Mesodermal cell (in vitro differentiated cells): ENCODE data around the gene FBXW7.

Experiments
- H3K27ac ChIP-seq: 2 replicates; pipeline ENCODE4 v1.7.0; 2013; ENCODE audit warnings: mild to moderate bottlenecking, low read depth, low read length, moderate library complexity; ENCODE audit not compliant: severe bottlenecking
- H3K36me3 ChIP-seq: 2 replicates; pipeline ENCODE4 v1.7.1; 2013; ENCODE audit warnings: mild to moderate bottlenecking, low read length, moderate library complexity; ENCODE audit not compliant: control insufficient read depth, insufficient read depth
- H3K4me1 ChIP-seq: one replicate; pipeline ENCODE4 v1.7.1; 2013; ENCODE audit warnings: mild to moderate bottlenecking, low read length; ENCODE audit not compliant: insufficient read depth, control insufficient read depth, poor library complexity, severe bottlenecking
- H3K4me3 ChIP-seq: 2 replicates; pipeline ENCODE4 v1.7.0; 2013; ENCODE audit warnings: low read length, control low read depth, mild to moderate bottlenecking; ENCODE audit not compliant: insufficient read depth, poor library complexity, severe bottlenecking; ENCODE audit errors: extremely low read depth
- H3K9me3 ChIP-seq: 2 replicates; pipeline ENCODE4 v1.7.1; 2013; ENCODE audit warnings: mild to moderate bottlenecking, low read length, moderate library complexity; ENCODE audit not compliant: control insufficient read depth
- WGBS, 2 experiments: methylation state at CpG; one replicate each; pipeline ENCODE4 v1.1.5; 2013; ENCODE audit warnings: missing lambda C conversion rate in 2 of 2; ENCODE audit not compliant: insufficient coverage in 2 of 2; 5-methylcytosine and 5-hydroxymethylcytosine counted together

FBXW7 gene

DNA sequence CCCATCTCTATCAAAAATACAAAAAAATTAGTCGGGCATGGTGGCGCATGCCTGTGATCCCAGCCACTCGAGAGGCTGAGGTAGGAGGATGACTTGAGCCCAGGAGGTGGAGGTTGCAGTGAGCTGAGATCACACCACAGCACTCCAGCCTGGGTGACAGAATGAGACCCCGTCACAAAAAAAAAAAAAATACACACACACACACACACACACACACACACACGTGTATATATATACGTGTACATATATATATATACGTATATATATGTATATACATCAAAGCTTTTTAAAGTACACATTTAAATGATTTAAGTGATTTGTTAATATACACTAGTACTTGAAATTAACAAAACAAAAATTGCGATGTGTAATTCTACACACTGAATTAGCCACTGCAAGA lies 6.0 kb downstream of the FBXW7 start:
- WGBS, 2 experiments, result 100% methylated on average over 3 of the region's 8 CpGs; no CpG with 5 or more reads in 1 of the 2 experiments
- Histone ChIP-seq H3K4me3 (no peak overlapping the region), H3K27ac (no peak overlapping the region), H3K36me3 (peaks cover 3% of the 10 kb centered on the region), H3K4me1 (no peaks in the 10 kb centered on the region), H3K9me3 (no peaks in the 10 kb centered on the region)

DNA sequence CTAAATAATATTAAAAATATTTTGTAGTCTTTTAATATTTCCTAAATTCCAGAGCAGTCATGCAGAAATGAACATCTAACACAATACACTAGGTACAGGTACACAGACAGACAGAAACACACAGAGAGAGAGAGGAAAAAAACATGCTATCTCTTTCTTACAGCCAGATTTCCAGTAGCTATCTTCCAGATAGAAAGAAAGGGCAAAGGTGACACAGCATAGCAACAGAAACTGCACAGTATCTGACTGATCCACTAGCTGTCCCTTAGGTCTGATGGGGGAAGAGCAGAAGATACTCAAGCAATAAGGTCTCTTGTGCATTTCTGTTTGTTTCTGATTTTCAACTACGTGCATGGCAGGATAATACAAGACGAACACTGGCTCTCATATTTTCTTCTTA lies 7.8 kb downstream of the FBXW7 start:
- H3K9me3 ChIP-seq, result no peaks in the 10 kb centered on the region
- no peak overlapping the region for H3K4me3 ChIP-seq
- peaks cover 3% of the 10 kb centered on the region for H3K36me3 ChIP-seq
- WGBS, 2 experiments, result no CpG with 5 or more reads among the region's 2 CpGs
- no peak overlapping the region for H3K27ac ChIP-seq
- peaks cover 3% of the 10 kb centered on the region for H3K4me1 ChIP-seq

DNA sequence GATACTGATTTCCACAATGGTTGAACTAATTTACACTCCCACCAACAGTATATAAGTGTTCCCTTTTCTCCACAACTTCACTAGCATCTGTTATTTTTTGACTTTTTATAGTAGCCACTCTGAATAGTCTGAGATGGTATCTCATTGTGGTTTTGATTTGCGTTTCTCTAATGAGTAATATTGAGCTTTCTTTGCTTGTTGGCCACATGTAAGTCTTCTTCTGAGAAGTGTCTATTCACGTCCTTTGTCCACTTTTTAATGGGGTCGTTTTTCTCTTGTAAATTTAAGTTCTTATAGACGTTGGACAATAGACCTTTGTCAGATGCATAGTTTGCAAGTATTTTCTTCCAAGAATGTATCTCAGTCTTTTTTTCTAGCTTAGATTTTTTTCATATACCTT lies 10.0 kb downstream of the FBXW7 start:
- WGBS, 2 experiments, result 86 to 100% methylated on average over 1 to 3 of the region's 4 CpGs
- Histone ChIP-seq H3K9me3 (no peaks in the 10 kb centered on the region), H3K27ac (no peak overlapping the region), H3K4me1 (peaks cover 3% of the 10 kb centered on the region), H3K36me3 (peaks cover 4% of the 10 kb centered on the region), H3K4me3 (no peak overlapping the region)

DNA sequence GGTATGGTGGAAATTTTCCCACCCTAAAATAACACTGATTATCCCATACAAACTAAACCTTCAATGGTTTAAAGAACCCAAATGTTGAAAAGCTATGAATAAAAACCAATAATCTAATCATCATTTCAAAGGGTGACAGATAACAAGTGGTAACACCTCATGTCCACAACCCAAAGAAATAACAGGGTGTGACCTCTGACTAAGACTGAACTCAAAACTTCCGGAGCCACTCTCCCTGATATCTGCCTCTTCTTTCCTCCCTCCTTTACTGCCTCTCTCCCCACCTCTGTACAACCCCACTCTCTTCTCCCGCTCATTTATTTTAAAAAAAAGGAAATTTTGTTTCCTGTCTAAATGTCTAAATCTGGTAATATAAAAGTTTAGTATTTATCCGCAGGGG lies 11.5 kb downstream of the FBXW7 start:
- H3K9me3 ChIP-seq, result no peaks in the 10 kb centered on the region
- H3K36me3 ChIP-seq, result peaks cover 3% of the 10 kb centered on the region
- WGBS, 2 experiments, result 80% methylated on average over 1 of the region's 3 CpGs; no CpG with 5 or more reads in 1 of the 2 experiments
- peaks cover 3% of the 10 kb centered on the region for H3K4me1 ChIP-seq
- no peak overlapping the region for H3K4me3 ChIP-seq
- H3K27ac ChIP-seq, result no peak overlapping the region

DNA sequence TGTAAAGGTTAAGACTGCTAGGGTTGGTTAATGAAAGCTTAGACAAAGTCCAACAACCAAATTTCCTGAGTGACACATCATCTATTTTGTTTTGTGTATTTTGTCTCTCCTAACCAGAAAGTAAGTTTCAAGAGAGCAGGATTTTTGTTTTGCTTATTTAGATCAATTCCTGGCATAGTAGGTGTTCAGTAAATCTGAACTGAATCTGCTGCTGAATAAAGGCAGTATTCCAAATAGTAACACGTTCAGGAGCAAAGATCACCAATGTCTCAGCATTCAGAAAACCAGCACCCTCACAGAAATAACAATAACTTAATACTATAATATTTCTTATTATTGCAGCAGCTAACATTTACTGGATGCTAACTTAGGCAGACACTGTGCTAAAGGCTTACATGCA lies 12.2 kb downstream of the FBXW7 start:
- Histone ChIP-seq H3K27ac (no peak overlapping the region), H3K9me3 (no peaks in the 10 kb centered on the region), H3K4me3 (no peak overlapping the region), H3K36me3 (peaks cover 3% of the 10 kb centered on the region), H3K4me1 (peaks cover 3% of the 10 kb centered on the region)
- no CpG with 5 or more reads among the region's 1 CpG for WGBS, 2 experiments

DNA sequence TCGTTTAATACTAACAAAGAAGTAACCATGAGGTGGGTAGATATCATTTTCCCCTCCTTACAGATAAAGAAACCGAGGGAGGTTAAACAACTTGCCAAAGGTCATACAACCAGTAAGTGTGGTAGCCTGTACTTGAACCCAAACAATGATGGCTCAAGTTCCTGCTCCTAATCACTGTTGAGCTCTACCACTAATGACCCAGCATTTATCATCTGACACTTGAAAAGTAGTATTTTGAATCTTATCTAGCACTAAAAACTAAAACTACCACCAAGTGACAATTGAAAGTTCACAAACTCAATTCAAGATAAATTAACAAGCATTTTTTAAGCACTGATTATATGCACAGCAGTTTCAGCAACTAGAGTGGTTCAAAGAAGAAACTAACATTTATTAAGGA lies 13.1 kb downstream of the FBXW7 start:
- Histone ChIP-seq H3K4me3 (no peak overlapping the region), H3K27ac (no peak overlapping the region), H3K9me3 (no peaks in the 10 kb centered on the region), H3K4me1 (peaks cover 3% of the 10 kb centered on the region), H3K36me3 (peaks cover 3% of the 10 kb centered on the region)
- 80% methylated on average over 1 of the region's 2 CpGs; no CpG with 5 or more reads in 1 of the 2 experiments for WGBS, 2 experiments

DNA sequence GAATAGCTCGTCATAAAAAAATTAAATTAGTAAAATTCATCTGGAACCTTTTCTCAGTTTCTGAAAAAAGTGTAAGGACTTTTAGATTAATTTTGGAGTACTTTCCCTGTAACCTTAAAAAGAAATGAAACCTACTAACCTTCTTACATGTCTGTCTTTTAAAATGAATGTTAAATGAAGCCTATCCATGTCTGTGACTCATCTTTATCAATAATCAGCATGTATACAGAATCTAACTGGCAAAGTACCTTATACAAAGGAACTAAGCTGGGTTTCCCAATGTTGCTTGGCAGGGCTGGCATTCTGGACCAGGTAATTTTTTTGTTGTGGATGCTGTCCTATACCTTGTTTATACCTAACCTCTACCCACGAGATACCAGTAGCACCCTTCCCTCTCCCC lies 13.6 kb downstream of the FBXW7 start:
- Histone ChIP-seq H3K27ac (no peak overlapping the region), H3K4me1 (peaks cover 3% of the 10 kb centered on the region), H3K4me3 (no peak overlapping the region), H3K36me3 (peaks cover 3% of the 10 kb centered on the region), H3K9me3 (no peaks in the 10 kb centered on the region)
- WGBS, 2 experiments, result no CpG with 5 or more reads among the region's 2 CpGs

DNA sequence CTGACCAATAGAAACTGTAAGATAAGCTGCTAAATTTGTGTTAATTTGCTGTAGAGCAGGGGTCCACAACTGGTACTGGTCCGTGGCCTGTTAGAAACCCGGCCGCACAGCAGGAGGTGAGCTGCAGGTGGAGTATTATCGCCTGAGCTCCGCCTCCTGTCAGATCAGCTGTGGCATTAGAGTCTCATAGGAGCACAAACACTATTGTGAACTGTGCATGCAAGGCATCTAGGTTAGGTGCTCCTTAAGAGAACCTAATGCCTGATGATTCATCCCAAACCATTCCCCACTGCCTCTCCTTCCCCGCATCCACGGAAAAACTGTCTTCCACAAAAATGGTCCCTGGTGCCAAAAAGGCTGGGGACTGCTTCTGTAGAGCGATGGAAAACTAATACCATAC lies 19.7 kb downstream of the FBXW7 start:
- H3K4me3 ChIP-seq, result no peak overlapping the region
- H3K9me3 ChIP-seq, result no peaks in the 10 kb centered on the region
- WGBS, 2 experiments, result 59 to 75% methylated on average over 5 to 7 of the region's 8 CpGs
- no peaks in the 10 kb centered on the region for H3K4me1 ChIP-seq
- H3K27ac ChIP-seq, result no peak overlapping the region
- H3K36me3 ChIP-seq, result peaks cover 3% of the 10 kb centered on the region

DNA sequence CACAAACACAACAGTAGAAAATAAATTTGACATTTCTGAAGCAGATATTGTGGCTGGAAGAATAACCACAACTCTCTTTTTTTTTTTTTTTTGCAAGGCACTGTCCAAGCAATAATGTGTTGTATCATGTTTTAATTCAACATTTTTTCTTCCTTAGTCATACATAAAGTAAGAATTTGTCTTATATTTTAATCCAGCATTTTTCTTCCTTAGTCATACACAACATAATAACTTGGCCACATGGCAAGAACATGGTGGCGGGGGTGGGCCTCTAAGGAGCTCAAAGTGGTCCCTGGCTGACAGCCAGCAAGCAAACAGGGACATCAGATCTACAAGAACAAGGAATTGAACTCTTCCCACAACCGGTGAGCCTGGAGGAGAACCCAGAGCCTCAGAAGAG lies 20.2 kb downstream of the FBXW7 start:
- Histone ChIP-seq H3K36me3 (no peaks in the 10 kb centered on the region), H3K27ac (no peak overlapping the region), H3K4me3 (no peak overlapping the region), H3K9me3 (no peaks in the 10 kb centered on the region), H3K4me1 (no peaks in the 10 kb centered on the region)
- WGBS, 2 experiments, result 80 to 83% methylated on average over 2 of the region's 2 CpGs

DNA sequence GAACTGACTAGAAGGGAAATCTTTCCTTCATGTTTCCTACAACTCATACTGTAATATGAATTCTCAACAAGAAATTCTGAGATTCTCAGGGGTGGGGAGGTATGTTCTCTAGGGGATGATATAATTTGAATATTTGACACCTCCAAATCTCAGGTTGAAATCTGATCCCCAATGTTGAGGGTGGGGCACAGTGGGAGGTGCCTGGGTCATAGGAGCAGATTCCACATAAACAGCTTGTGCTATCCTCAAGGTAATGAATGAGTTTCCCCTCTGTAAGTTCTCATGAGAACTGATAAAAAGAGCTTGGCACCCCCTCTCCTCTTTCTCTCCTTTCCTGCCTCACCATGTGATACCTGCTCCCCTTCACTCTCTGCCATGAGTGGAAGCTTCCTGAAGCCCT lies 21.5 kb downstream of the FBXW7 start:
- H3K36me3 ChIP-seq, result no peaks in the 10 kb centered on the region
- H3K4me3 ChIP-seq, result no peak overlapping the region
- H3K27ac ChIP-seq, result no peak overlapping the region
- H3K4me1 ChIP-seq, result no peaks in the 10 kb centered on the region
- H3K9me3 ChIP-seq, result no peaks in the 10 kb centered on the region

DNA sequence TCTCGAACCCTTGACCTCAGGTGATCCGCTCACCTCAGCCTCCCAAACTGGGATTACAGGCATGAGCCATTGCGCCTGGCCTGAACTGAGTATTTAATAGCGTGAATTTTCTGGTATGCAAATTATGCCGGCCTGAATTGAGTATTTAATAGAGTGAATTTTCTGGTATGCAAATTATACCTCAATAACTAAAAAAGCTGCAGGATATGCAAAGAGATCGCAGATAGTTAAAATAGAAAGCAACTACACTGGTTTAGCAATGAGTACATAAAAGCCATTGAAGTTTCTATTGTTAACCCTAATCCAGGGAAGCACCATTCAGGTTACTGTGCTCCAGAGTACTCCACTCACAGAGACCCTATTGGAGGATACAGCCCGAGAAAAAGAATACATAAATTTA lies 22.8 kb downstream of the FBXW7 start:
- WGBS, 2 experiments, result 82 to 100% methylated on average over 2 of the region's 7 CpGs
- H3K27ac ChIP-seq, result no peak overlapping the region
- H3K36me3 ChIP-seq, result no peaks in the 10 kb centered on the region
- H3K9me3 ChIP-seq, result no peaks in the 10 kb centered on the region
- H3K4me1 ChIP-seq, result no peaks in the 10 kb centered on the region
- no peak overlapping the region for H3K4me3 ChIP-seq

DNA sequence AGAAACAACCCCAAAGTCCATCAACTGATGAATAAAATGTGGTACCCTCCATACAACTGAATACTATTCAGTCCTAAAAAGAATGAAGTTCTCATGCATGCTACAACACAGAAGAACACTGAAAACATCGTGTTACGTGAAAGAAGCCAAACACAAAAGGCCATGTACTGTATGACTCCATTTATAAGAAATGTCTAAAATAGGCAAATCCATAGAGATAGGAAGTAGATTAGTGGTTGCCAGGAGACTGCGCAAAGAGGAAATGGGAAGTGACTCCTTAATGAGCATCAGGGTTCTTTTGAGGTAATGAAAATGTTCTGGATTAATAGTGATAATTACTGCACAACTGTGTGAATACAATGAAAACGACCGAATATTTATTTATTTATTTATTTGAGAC lies 23.4 kb downstream of the FBXW7 start:
- no peak overlapping the region for H3K4me3 ChIP-seq
- H3K36me3 ChIP-seq, result peaks cover 4% of the 10 kb centered on the region
- H3K27ac ChIP-seq, result no peak overlapping the region
- H3K9me3 ChIP-seq, result no peaks in the 10 kb centered on the region
- H3K4me1 ChIP-seq, result no peaks in the 10 kb centered on the region
- 97% methylated on average over 3 to 5 of the region's 5 CpGs for WGBS, 2 experiments
